HT-29 (cell line): ENCODE data around the gene OBP2B. TPM values are rescaled to one million over a fixed set of nuclear protein-coding genes. Genes with fewer than 3 reads are reported as not detected.
A peak's percentile ranks its signal among the peaks of the same experiment; 100 is the strongest.
"Not testable (repeated sequence)": the region's sequence is repeated elsewhere in the genome, so short reads cannot be mapped to it uniquely, and the experiment has no call there.

Source experiments
- DNase-seq: peaks from one replicate; pipeline ENCODE4 v3.0.0-alpha.2; 2015; ENCODE audit warnings: low spot score
- total RNA-seq: library from RNA; depleted of rRNA; stranded (reverse); fragments of >200 nt; shearing (Covaris generic); gene quantifications from 2 replicates; pipeline ENCODE4 v1.2.3, GENCODE V29; 2014; rRNA removed

The OBP2B gene
- not detected in 2 replicates for total RNA-seq

GRCh38 chr9:133208880-133209300 is at the start of gene OBP2B:
TSS of gene OBP2B (minus strand) at chr9:133209250. CDS start at chr9:133209199, 51 bp downstream.
- not testable (repeated sequence) for DNase-seq

GRCh38 chr9:133258061-133259015 is 49.3 kb upstream of the OBP2B start:
- DNase-seq: no peak

GRCh38 chr9:133257465-133257956 is 48.5 kb upstream of the OBP2B start:
- DNase-seq: no peak

- DNase-seq: no peak
Measured at GRCh38 chr9:133256686-133257091, 47.6 kb upstream of the OBP2B start.

- DNase-seq: no peak
Measured at GRCh38 chr9:133256136-133256461, 47.0 kb upstream of the OBP2B start.

DNA sequence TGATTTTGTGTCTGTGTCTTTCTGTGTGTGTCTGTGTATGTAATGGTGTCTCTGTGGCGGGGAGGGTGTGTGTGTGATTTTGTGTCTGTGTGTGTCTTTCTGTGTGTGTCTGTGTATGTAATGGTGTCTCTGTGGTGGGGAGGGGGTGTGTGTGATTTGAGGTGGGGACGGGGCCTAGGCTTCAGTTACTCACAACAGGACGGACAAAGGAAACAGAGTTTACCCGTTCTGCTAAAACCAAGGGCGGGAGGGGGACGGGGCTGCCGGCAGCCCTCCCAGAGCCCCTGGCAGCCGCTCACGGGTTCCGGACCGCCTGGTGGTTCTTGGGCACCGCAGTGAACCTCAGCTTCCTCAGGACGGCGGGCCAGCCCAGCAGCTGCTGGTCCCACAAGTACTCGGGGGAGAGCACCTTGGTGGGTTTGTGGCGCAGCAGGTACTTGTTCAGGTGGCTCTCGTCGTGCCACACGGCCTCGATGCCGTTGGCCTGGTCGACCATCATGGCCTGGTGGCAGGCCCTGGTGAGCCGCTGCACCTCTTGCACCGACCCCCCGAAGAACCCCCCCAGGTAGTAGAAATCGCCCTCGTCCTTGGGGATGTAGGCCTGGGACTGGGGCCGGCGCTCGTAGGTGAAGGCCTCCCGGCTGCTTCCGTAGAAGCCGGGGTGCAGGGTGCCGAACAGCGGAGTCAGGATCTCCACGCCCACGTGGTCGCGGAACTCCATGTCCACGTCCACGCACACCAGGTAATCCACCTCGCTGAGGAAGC is 46.5 kb upstream of the OBP2B start:
- DNase-seq: no peak

- DNase-seq: no peak
Measured at GRCh38 chr9:133254471-133254870, 45.4 kb upstream of the OBP2B start.

GRCh38 chr9:133253268-133253667 is 44.2 kb upstream of the OBP2B start:
- no peak for DNase-seq

GRCh38 chr9:133252301-133253020 is 43.4 kb upstream of the OBP2B start:
- peak; percentile 90 for DNase-seq

GRCh38 chr9:133251773-133252172 is 42.7 kb upstream of the OBP2B start:
- peak; percentile 12 for DNase-seq

DNA sequence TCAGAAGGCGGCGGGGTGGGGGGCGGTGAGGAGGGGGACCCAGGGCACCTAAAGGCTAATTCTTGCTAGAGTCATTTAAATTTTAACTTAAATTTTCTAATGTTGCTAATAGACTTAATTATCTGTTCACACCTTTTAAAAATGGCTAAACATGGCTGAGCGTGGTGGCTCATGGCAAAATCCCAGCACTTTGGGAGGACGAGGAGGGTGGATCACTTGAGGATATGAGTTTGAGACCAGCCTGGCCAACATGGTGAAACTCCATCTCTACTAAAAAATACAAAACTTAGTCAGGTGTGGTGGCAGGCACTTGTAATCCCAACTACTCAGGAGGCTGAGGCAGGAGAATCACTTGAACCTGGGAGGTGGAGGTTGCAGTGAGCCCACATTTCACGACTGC is 42.2 kb upstream of the OBP2B start:
- peak; percentile 26 for DNase-seq

DNA sequence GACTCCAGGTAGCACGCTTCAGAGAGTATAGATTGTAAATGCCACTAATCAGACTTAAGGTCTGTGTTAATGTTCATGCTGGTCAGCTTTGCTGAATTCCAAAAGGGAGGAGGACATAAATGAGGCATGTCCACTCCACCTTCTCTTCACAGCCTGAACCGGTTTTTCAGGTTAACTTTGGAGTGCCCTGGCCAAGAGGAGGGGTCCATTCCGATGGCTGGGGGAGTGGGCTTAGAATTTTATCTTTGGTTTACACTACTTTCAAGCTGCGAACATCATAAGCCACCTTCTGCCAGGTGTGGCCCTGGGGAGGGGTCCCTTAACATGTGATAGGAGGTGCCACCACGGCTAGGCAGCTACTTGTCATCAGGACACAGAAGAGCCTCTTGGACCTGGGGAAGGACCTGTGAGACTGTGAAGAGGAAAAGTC is 41.7 kb upstream of the OBP2B start:
- peak; percentile 85 for DNase-seq

DNA sequence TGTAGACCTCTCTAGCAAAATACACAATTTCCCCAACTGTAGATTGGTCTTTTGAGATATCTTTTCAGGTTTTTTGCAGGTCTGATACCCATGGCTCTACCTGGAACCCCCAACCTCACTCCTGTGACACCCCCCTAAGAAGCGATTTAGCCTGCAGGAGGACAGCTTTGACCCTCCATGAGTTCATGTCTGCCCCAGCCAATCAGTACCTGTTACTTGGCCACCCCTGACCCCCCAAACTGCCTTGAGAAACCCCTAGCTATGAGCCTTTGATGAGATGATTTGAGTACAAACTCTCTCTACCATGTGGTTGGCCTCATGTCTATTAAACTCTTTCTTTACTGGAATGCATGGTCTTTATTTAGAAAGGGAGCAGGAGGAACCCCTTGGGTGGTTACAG is 40.3 kb upstream of the OBP2B start:
- DNase-seq: no peak

- no peak for DNase-seq
Measured at GRCh38 chr9:133248726-133249295, 39.8 kb upstream of the OBP2B start.

DNA sequence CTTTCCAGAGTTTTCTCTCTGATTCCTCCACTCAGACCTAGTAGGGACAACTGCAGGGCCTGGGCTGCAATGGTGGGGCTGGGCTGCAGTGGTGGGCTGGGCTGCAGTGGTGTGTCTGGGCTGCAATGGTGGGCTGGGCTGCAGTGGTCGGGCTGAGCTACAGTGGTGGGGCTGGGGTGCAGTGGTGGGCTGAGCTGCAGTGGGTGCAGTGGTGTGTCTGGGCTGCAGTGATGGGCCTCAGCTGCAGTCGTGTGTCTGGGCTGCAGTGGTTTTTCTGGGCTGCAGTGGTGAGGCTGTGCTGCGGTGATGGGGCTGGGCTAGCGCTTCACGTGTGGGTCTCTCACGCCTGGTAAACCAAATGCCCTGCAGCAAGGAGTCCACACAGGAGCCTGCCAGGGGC is 38.6 kb upstream of the OBP2B start:
- no peak for DNase-seq

DNA sequence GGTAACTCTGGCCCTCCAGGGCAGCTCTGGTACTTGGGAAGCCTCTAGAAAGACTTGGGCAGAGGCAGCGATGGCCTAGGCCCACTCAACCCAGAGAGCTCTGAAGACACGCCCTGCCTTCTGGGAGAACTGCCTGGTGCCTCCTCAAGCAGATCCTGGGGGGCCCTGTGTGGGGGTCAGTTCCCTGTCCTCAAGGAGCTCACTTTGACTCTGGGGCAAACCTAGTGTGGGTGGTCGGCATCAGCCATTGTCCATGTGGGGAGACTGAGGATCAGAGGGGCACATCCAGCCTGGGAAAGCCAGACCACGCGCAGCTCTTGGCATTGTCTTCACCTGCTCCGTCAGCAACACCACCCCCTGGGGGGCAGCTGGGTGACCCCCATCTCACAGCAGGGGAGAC is 37.9 kb upstream of the OBP2B start:
- DNase-seq: no peak

GRCh38 chr9:133246562-133246961 is 37.5 kb upstream of the OBP2B start:
- DNase-seq: no peak

DNA sequence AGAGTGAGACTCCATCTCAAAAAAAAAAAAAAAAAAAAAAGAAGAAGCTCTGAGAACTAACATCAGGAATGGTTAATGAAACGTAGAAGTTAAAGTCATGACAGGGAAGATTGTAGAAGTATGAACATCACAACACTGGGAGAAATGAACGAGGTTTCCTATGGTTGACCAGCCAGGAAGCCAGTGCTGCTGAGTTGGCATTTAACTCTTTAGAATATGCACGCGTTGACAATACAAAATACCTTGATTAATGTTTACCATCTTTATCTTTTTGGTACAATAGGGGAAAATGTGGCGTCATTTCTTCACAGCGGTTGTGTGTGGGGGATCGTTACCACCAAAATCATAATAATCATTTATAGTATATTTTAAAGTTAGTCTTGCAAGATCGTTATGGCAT is 33.9 kb upstream of the OBP2B start:
- no peak for DNase-seq

- no peak for DNase-seq
Measured at GRCh38 chr9:133242241-133242640, 33.2 kb upstream of the OBP2B start.

- DNase-seq: no peak
Measured at GRCh38 chr9:133239533-133240090, 30.6 kb upstream of the OBP2B start.
